ENCODE measurements around the gene HSPA9. TPM values are rescaled to one million over a fixed set of nuclear protein-coding genes. Genes with fewer than 3 reads are reported as not detected.

The HSPA9 gene
- total RNA-seq, 1 experiment from 2014 or later: 502 TPM

DNA sequence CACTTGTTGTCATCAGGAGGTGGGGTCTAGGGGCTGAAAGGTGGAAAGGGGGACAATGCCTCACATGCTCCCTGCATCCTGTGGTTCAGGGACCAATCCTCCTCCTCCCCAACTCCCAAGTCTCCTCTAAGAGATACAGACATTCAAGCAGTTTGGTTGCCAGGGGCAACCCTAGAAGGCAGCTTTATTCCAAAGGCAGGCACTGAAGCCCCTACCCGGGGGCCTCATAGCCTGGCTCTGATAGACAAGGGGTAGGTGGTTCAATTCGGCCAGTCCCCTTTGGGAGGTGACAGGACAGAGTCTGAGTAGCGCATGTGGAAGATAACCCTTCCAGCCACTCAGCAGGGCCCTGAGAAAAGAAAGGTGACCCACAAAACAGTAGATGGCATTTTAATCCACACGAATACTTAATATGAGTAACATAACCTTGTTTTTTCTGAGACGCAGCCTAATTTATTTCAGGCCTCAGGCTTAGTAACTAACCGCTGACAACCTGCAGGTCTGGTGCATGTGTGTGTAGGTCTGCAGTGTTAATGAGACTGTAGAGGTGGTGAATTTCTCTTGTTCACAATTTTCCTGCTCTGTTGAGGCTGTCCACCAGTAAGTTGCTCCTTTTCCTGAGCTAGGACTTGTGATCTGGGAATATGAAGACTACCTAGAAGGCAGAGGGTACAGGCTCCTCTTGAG lies 31.3 kb upstream of the HSPA9 start:
- H3K27me3 ChIP-seq (replicated peaks; ENCODE audit: insufficient read depth, low read depth, low read length, poor library complexity): no peaks in the 10 kb centered on the region
- DNase-seq (ENCODE audit: low spot score): no peak
- POLR2A ChIA-PET (ENCODE audit: low non-redundant PET): no interaction called here
- H3K36me3 ChIP-seq (ENCODE audit: insufficient read depth, low read length, poor library complexity, severe bottlenecking): no peaks in the 10 kb centered on the region
- intact Hi-C loops (cut with micrococcal nuclease; ENCODE audit: unreplicated experiment): no loop called here
- peaks cover 11% of the 10 kb centered on the region for H3K4me1 ChIP-seq (ENCODE audit: insufficient read depth, low read length, poor library complexity, severe bottlenecking)
- H3K9me3 ChIP-seq (ENCODE audit: low read depth, low read length, poor library complexity, severe bottlenecking): no peaks in the 10 kb centered on the region
- BruUV-seq (replicated peaks): no TSS peak
- CTCF ChIA-PET: no interaction called here
- no peak overlapping the region for H3K27ac ChIP-seq (ENCODE audit: low read depth, low read length, poor library complexity, severe bottlenecking)
- H3K4me3 ChIP-seq (ENCODE audit: low read depth, low read length, poor library complexity, severe bottlenecking): no peak overlapping the region
- TF ChIP-seq EZH2 (IDR thresholded peaks at IDR 0.05; ENCODE audit: borderline replicate concordance, low read depth, low read length, poor library complexity, severe bottlenecking): no peak
- TF ChIP-seq, protein P1, sequence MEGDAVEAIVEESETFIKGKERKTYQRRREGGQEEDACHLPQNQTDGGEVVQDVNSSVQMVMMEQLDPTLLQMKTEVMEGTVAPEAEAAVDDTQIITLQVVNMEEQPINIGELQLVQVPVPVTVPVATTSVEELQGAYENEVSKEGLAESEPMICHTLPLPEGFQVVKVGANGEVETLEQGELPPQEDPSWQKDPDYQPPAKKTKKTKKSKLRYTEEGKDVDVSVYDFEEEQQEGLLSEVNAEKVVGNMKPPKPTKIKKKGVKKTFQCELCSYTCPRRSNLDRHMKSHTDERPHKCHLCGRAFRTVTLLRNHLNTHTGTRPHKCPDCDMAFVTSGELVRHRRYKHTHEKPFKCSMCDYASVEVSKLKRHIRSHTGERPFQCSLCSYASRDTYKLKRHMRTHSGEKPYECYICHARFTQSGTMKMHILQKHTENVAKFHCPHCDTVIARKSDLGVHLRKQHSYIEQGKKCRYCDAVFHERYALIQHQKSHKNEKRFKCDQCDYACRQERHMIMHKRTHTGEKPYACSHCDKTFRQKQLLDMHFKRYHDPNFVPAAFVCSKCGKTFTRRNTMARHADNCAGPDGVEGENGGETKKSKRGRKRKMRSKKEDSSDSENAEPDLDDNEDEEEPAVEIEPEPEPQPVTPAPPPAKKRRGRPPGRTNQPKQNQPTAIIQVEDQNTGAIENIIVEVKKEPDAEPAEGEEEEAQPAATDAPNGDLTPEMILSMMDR (conservative IDR thresholded peaks at IDR 0.05; ENCODE audit: low read depth, low read length): no peak

DNA sequence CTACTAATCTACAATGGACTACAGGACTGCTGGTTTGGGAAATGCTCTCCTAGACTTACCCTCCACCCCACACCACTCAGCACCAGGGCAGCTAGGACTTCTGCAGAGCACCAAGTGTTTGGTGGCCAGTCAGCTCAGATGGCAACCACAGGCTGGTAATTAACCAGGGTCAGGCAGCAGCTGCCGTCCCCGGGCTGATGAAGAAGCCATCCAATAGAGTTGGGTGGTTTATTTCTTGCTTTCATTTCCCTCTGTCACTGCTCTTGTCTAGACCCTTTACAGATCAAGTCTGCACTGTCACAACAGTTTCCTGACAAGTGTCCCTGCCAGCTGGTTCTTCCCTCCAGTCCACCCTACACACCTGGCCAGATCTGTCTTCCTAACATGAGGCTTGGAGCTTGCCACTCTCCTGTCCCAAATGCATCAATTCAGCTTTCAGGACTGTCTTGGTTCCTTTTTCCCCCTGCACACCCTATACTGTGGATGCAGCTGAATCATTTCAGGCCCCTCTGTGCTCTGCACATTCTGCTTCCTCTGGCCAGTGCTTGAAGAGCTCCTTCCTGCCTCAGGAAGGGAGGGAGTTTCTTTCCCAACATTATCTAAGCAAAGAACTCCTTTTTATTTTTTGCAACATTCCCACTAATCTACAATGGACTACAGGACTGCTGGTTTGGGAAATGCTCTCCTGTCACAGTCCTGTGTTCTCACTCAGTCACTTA lies 30.2 kb upstream of the HSPA9 start:
- no peak overlapping the region for H3K27ac ChIP-seq (ENCODE audit: low read depth, low read length, poor library complexity, severe bottlenecking)
- DNase-seq (ENCODE audit: low spot score): no peak
- ChIA-PET POLR2A (ENCODE audit: low non-redundant PET) (no interaction called here), CTCF (no interaction called here)
- peaks cover under 1% of the 10 kb centered on the region for H3K4me1 ChIP-seq (ENCODE audit: insufficient read depth, low read length, poor library complexity, severe bottlenecking)
- no peaks in the 10 kb centered on the region for H3K9me3 ChIP-seq (ENCODE audit: low read depth, low read length, poor library complexity, severe bottlenecking)
- no peaks in the 10 kb centered on the region for H3K36me3 ChIP-seq (ENCODE audit: insufficient read depth, low read length, poor library complexity, severe bottlenecking)
- no peaks in the 10 kb centered on the region for H3K27me3 ChIP-seq (replicated peaks; ENCODE audit: insufficient read depth, low read depth, low read length, poor library complexity)
- BruUV-seq (replicated peaks): no TSS peak
- H3K4me3 ChIP-seq (ENCODE audit: low read depth, low read length, poor library complexity, severe bottlenecking): no peak overlapping the region
- intact Hi-C loops (cut with micrococcal nuclease; ENCODE audit: unreplicated experiment): no loop called here
- TF ChIP-seq, protein P1 (conservative IDR thresholded peaks at IDR 0.05; ENCODE audit: low read depth, low read length): no peak
- no peak for TF ChIP-seq EZH2 (IDR thresholded peaks at IDR 0.05; ENCODE audit: borderline replicate concordance, low read depth, low read length, poor library complexity, severe bottlenecking)

DNA sequence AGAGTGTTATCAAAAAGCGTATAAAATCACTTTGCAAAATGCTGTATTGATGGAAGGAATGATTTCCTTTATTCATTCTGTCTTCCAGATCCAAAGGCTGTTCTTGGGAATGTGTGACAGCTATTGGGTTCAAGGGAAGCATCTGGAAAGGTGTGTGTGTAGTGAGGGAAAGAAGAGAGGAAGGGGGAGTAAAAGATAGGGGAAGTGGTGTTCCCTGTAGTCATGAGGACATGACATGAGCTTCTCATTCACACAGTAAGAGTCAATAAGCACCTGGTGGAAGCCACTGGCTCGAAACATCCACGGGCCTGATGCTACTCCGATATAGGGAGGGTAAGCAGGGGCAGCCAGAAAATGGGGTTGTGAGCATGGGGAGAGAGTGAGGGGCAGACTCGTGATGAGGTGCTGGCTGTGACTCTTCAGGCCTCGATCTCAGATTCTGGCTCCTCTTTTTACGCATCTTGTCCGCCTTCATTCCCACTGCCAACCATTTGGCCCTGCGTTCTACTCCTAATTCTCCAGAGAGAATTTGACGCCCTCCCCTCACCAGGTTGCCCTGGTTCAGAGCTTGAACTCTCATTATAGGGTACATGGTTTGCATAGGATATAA lies 29.1 kb upstream of the HSPA9 start:
- Histone ChIP-seq H3K4me3 (ENCODE audit: low read depth, low read length, poor library complexity, severe bottlenecking) (no peak overlapping the region), H3K9me3 (ENCODE audit: low read depth, low read length, poor library complexity, severe bottlenecking) (no peaks in the 10 kb centered on the region), H3K36me3 (ENCODE audit: insufficient read depth, low read length, poor library complexity, severe bottlenecking) (no peaks in the 10 kb centered on the region), H3K27ac (ENCODE audit: low read depth, low read length, poor library complexity, severe bottlenecking) (no peak overlapping the region), H3K4me1 (ENCODE audit: insufficient read depth, low read length, poor library complexity, severe bottlenecking) (no peaks in the 10 kb centered on the region), H3K27me3 (replicated peaks; ENCODE audit: insufficient read depth, low read depth, low read length, poor library complexity) (no peaks in the 10 kb centered on the region)
- intact Hi-C loops (cut with micrococcal nuclease; ENCODE audit: unreplicated experiment): no loop called here
- BruUV-seq (replicated peaks): no TSS peak
- DNase-seq (ENCODE audit: low spot score): no peak
- no peak for TF ChIP-seq EZH2 (IDR thresholded peaks at IDR 0.05; ENCODE audit: borderline replicate concordance, low read depth, low read length, poor library complexity, severe bottlenecking)
- TF ChIP-seq, protein P1 (conservative IDR thresholded peaks at IDR 0.05; ENCODE audit: low read depth, low read length): no peak
- ChIA-PET CTCF (no interaction called here), POLR2A (ENCODE audit: low non-redundant PET) (no interaction called here)
